ENCODE measurements around the gene FGF14. TPM values are rescaled to one million over a fixed set of nuclear protein-coding genes. Genes with fewer than 3 reads are reported as not detected.

Gene FGF14
- total RNA-seq, 2 experiments from 2014 or later, result not detected

- no peak overlapping the region for H3K27ac ChIP-seq (ENCODE audit: low read depth, low read length, poor library complexity, severe bottlenecking)
- no peak overlapping the region for H2AFZ ChIP-seq (ENCODE audit: low read length)
- CTCF ChIA-PET (ENCODE audit: unreplicated experiment), result no interaction called here
- H3K4me2 ChIP-seq (ENCODE audit: low read length), result no peak overlapping the region
- no peaks in the 10 kb centered on the region for H3K79me2 ChIP-seq (ENCODE audit: insufficient read depth, low read depth, low read length)
- TF ChIP-seq CTCF (conservative IDR thresholded peaks at IDR 0.05; ENCODE audit: low read length) (no peak), EZH2phosphoT487 (IDR thresholded peaks at IDR 0.05; ENCODE audit: borderline replicate concordance, low read depth, low read length) (no peak)
- POLR2A ChIA-PET, result no interaction called here
- no peaks in the 10 kb centered on the region for H4K20me1 ChIP-seq (ENCODE audit: insufficient read depth, low read length)
- H3K4me3 ChIP-seq (ENCODE audit: low read depth, low read length, poor library complexity, severe bottlenecking), result no peak overlapping the region
- H3K36me3 ChIP-seq (ENCODE audit: insufficient read depth, low read length), result no peaks in the 10 kb centered on the region
- intact Hi-C loops (cut with micrococcal nuclease; ENCODE audit: unreplicated experiment), result no loop called here
- H3K9me3 ChIP-seq (ENCODE audit: low read length), result no peaks in the 10 kb centered on the region
- DNase-seq (ENCODE audit: low spot score), result no peak
- H3K4me1 ChIP-seq (ENCODE audit: insufficient read depth, low read length, poor library complexity, severe bottlenecking), result no peaks in the 10 kb centered on the region
- no TSS peak for BruUV-seq (replicated peaks)
- no peaks in the 10 kb centered on the region for H3K9me2 ChIP-seq (ENCODE audit: insufficient read depth, low read length)
Measured at GRCh38 chr13:101837288-101837687, 564.6 kb downstream of the FGF14 start.

GRCh38 chr13:101835920-101836319 is 565.9 kb downstream of the FGF14 start:
- Histone ChIP-seq H2AFZ (ENCODE audit: low read length) (no peak overlapping the region), H3K4me2 (ENCODE audit: low read length) (no peak overlapping the region), H3K9me3 (ENCODE audit: low read length) (no peaks in the 10 kb centered on the region), H3K4me1 (ENCODE audit: insufficient read depth, low read length, poor library complexity, severe bottlenecking) (no peaks in the 10 kb centered on the region), H3K4me3 (ENCODE audit: low read depth, low read length, poor library complexity, severe bottlenecking) (no peak overlapping the region), H3K36me3 (ENCODE audit: insufficient read depth, low read length) (no peaks in the 10 kb centered on the region), H3K79me2 (ENCODE audit: insufficient read depth, low read depth, low read length) (no peaks in the 10 kb centered on the region), H3K9me2 (ENCODE audit: insufficient read depth, low read length) (no peaks in the 10 kb centered on the region), H3K27ac (ENCODE audit: low read depth, low read length, poor library complexity, severe bottlenecking) (no peak overlapping the region), H4K20me1 (ENCODE audit: insufficient read depth, low read length) (no peaks in the 10 kb centered on the region)
- BruUV-seq (replicated peaks), result no TSS peak
- ChIA-PET CTCF (ENCODE audit: unreplicated experiment) (no interaction called here), POLR2A (no interaction called here)
- no peak for DNase-seq (ENCODE audit: low spot score)
- intact Hi-C loops (cut with micrococcal nuclease; ENCODE audit: unreplicated experiment), result no loop called here
- no peak for TF ChIP-seq CTCF (conservative IDR thresholded peaks at IDR 0.05; ENCODE audit: low read length)
- no peak for TF ChIP-seq EZH2phosphoT487 (IDR thresholded peaks at IDR 0.05; ENCODE audit: borderline replicate concordance, low read depth, low read length)

- Histone ChIP-seq H3K79me2 (ENCODE audit: insufficient read depth, low read depth, low read length) (no peaks in the 10 kb centered on the region), H3K9me3 (ENCODE audit: low read length) (no peaks in the 10 kb centered on the region), H3K4me2 (ENCODE audit: low read length) (no peak overlapping the region), H2AFZ (ENCODE audit: low read length) (no peak overlapping the region), H3K4me3 (ENCODE audit: low read depth, low read length, poor library complexity, severe bottlenecking) (no peak overlapping the region), H3K36me3 (ENCODE audit: insufficient read depth, low read length) (no peaks in the 10 kb centered on the region), H3K4me1 (ENCODE audit: insufficient read depth, low read length, poor library complexity, severe bottlenecking) (no peaks in the 10 kb centered on the region), H3K27ac (ENCODE audit: low read depth, low read length, poor library complexity, severe bottlenecking) (no peak overlapping the region), H3K9me2 (ENCODE audit: insufficient read depth, low read length) (no peaks in the 10 kb centered on the region), H4K20me1 (ENCODE audit: insufficient read depth, low read length) (no peaks in the 10 kb centered on the region)
- TF ChIP-seq CTCF (conservative IDR thresholded peaks at IDR 0.05; ENCODE audit: low read length) (no peak), EZH2phosphoT487 (IDR thresholded peaks at IDR 0.05; ENCODE audit: borderline replicate concordance, low read depth, low read length) (no peak)
- CTCF ChIA-PET (ENCODE audit: unreplicated experiment), result no interaction called here
- intact Hi-C loops (cut with micrococcal nuclease; ENCODE audit: unreplicated experiment), result no loop called here
- no peak for DNase-seq (ENCODE audit: low spot score)
- POLR2A ChIA-PET, result no interaction called here
- no TSS peak for BruUV-seq (replicated peaks)
Measured at GRCh38 chr13:101833671-101834070, 568.2 kb downstream of the FGF14 start.
